NOMO-1 (cell line): Measurements from ENCODE around the gene SNX25.
A peak's percentile ranks its signal among the peaks of the same experiment; 100 is the strongest.
"Not testable (repeated sequence)": the region's sequence is repeated elsewhere in the genome, so short reads cannot be mapped to it uniquely, and the experiment has no call there.

ENCODE experiments used
- DNase-seq, 2 experiments: peaks; one replicate each; lab custom pipeline; 2025; ENCODE audit not compliant: unreplicated experiment in 2 of 2; lab: John Stamatoyannopoulos, UW

Gene SNX25

DNA sequence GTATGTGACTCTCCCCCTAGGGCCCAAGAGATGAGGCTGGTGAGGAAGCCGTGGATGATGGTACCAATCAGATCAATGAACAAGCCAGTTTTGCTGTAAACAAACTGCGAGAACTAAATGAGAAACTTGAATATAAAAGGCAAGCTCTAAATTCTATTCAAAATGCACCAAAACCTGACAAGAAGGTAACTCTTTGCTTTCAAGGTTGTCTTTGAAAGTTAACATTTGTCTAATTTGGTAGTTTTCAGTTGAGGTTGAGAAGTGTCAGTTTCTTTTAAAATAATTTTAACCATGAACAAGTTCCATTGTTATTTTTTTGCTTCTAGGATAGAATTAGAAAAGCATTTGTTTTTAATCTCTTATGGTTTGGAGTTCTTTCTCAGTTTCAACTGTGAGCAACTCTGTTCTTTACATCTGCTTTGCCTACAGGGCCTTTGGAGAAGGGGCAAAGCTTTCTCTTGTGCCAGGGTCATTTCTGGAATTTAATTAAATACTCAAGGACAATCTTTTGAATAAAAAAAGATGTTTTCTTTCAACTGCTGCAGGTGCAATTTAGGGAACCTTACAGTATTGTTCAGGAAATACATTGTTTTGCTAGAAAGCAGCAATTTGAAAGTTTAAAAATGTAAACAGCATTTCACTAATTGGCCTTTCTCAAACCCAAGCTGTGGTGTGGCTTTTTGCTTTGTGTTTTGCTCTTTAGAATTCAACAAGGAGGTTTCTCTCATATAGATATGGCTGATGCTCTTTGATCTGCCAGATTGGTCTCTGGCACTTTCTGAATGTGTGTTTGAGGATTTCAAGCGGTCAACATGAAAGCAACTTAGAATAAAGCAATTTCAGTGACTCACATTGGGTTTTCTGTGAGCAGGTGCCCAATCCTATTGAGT, 123.4 kb downstream of the SNX25 start:
- DNase-seq: no peak

DNA sequence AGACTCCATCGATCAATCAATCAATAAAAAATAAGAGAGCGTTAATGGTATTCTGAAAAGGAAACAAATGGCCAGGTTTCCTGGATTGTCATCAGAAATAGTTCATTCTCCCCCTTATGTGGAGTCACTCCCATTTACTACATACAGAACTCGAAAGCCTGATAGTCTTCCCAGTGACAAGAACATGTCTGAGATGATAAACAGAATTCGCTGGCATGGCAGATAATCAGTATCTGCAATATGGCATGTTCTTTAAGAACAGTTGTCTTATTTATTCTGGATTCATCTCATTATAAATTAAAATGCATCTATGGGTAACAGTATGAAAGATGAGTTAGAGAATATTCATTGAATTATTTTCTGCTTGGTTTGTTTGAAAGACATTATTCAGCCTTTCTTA, 124.9 kb downstream of the SNX25 start:
- no peak for DNase-seq

DNA sequence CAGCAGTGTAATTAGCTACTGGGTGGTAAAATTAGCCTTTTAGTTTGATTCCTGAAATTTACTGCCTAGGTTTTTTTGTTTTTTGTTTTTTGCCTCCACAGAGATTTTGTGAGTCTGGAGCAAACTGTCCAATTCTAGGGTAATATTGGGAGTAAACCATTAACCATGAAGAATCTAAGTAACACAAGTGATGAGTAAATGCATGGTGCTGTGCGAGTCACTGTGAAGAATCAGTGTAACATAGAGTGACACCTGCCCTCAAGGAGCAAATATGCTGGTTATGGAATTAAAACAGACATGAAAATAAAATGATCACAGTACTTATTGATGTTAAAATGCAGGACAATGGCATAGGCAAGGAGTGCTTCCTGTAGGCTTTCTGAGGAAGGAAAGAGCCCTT, 126.2 kb downstream of the SNX25 start:
- DNase-seq: no peak

DNA sequence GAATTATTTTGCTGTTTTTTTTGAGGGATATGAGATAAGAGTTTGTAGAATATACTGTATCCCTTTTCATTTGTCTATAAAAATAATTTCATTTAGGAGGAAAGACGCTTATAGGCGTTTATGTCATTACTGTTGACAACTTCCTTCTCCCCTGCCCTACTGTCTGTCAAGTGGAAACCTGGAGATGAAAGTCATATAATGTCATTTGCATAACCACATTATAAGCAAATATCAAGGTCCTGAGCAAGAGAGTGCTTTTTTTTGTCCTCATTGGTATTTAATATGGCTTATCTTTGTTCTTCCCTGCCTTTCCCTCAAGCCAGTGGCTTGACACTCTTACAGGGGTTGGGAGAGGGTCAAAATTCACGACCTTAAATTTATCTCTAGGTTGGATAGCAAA, 130.5 kb downstream of the SNX25 start:
- no peak for DNase-seq

DNA sequence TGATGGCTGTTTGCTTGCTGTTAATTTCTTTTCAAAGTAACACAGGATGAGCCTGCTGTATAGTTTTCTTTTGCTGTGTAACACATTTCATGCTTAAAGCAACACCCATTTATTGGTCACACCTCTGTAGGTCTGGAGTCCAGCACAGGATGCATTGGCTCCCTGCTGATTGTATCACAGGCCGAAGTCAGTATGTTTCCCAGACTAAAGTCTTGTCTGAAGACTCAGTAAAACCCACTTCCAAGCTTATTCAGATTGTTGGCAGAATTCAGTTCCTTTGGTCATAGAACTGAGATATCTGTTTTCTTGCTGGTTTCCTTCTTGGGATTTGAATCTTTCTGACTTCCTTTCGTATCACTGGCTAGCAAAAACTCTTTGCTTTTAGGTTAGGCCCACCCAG, 132.0 kb downstream of the SNX25 start:
- no peak for DNase-seq

DNA sequence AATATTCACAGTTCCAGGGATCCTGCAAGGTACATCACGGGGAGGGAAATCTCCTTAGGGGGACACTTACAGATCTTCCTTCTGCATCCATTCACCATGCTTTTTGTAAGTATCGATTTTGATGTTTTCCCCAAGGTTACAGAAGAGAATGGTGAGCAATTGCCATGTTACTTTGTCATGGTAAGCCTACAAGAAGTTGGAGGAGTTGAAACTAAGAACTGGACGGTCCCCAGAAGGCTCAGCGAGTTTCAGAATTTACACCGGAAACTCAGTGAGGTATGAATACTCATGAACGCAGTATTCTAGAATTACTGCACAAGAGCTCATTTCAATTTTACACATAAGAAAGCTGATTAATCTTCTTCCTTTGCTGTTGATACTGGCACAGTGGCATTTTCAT, 132.4 kb downstream of the SNX25 start:
- no peak for DNase-seq

DNA sequence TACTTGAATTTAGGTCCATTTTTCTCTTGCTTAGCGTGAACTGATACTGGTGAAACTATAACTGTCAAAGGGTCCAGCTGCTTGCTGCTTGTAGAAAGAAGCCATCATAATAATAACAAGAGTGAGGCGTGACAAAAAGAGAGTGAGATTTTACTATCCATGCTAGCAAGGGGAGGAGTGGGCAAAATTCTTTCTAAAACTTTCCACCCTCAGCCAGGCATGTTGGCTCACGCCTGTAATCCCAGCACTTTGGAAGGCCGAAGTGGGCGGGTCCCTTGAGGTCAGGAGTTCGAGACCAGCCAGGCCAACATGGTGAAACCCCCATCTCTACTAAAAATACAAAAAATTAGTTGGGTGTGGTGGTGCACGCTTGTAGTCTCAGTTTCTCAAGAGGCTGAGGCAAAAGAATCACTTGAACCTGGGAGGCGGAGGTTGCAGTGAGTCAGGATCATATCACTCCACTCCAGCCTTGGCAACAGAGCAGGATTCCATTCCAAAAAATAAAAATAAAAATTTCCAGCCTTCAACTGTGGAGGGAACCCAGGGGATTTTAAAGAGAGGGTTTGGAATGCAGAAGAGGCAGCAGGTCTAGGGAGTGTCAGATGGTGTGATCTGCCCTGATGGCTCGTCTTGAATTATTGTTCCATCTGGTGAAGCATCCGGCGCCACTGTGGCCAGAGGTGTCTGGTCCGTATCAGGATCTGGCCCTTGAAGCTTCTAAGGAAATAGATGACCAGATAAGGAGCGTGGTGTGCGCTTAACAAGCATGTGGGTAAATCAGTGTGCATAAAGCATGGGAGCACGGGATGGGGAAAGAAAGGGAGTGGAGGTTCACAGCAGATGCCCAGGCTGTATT, 134.6 kb downstream of the SNX25 start:
- no peak for DNase-seq

DNA sequence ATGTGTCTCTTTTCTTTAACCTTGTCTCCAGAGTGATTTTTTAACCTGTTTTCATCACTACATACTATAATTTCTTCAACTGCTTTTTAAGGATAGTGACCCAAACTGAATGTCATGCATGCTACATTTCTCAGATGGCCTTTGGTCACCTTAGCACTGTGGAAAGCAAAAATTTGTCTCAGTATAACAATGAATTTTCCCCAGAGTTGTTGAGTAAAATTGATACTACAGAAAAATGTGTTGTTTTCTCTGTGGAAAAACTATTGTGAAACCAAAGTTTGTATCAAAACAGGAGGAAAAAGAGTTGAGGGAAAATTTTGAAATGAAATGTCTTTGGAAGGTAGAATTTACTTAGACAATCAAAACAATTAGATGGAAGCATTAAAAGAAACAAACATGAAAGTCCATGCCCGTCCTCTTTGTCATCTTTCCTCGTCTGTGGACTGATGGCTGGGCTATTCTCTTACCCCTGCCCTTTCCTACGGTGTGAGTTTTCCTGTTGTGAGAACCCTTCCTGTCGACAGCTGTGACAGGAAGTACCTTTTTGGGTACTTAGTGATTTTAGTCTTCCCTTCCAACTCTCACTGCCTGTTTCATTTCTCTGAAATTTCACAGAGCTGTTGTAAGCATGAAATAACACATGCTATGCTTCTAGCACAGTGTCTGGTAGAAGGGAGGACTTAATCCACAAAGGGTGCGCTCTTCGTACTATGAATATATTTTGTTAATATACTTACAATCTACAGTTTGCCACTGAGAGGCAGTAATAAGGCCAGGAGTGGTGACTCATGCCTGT, 135.5 kb downstream of the SNX25 start:
- DNase-seq: peak in 1 of 2 experiments; percentile 36

DNA sequence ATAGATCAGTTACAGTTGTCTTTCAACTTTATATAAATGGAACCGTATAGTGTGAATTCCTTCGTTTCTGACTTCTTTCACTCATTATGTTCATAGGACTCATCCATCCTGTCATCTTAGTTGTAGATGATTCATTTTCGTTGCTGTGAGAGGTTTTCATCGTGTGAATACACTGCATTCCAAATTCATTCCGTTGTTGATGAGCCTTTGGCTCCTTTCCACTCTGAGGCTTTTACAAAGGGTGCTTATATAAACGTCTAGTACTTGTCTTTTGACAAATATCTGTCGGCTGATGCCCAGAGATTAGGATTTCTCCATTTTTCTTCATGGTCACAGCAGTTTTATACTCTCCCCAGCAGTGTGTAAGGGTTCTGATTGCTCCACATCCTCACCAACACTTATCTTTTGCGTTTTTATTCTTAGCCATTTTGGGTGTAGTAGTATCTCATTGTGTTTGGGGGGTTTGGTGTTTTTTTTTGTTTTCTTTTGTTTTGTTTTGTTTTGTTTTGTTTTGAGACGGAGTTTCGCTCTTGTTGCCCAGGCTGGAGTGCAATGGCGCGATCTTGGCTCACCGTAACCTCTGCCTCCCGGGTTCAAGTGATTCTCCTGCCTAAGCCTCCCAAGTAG, 137.7 kb downstream of the SNX25 start:
- no peak for DNase-seq

DNA sequence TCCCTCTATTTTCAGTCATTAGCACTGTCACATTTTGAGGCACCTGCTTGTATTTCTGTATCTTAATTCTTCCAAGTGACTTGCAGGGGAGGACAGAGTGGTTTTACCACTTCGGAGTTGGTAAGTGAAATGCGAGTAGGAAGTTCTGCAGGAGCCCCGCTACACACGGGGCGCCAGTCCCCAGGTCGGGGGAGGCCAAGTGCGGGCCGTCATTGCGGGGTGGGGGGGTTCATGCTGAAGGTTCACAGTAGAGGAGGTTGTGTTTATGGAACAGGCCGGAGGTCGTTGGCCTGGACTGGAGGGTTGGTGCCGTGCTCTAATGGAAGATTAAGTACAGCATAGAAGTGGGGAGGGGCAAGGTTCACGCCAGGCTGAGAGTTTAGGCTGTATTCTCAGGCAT, 142.3 kb downstream of the SNX25 start:
- no peak for DNase-seq

DNA sequence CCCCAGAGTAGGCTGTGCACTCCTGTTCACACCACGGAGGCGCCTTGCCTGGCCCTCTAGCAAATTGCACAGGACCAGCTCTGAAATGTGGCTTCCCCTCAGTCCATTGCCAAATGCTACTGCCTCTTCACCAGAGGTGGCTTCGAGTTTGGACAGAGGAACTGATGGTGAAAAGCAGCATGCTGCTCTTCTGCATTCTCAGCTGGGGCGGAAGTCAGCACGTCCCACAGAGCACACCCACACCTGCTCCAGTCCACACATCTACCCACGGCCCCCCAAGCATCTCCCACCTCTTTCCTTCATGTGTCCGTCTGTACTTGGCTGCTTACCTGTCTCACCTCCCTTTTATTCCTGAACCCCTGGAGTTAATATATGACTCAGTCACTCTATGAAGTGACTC, 142.8 kb downstream of the SNX25 start:
- DNase-seq: no peak

DNA sequence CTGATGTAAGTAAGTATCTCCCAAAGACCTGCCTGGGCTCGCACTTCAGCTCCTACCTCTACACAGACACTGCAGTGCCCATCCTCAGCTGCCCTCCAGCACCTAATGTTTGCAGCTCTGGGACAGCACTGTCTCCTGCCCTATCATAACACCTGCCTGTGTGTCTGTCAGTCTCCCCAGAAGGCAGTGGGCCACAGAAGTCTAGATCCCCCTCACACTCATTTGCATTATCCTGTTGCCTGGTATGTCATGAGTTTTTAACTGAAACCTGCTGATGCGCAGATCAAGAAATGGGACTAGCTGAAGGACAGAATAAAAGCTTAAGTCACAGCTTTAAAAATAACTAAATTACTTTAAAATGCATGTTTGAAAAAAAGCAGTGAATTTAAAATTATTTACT, 143.3 kb downstream of the SNX25 start:
- DNase-seq: no peak

DNA sequence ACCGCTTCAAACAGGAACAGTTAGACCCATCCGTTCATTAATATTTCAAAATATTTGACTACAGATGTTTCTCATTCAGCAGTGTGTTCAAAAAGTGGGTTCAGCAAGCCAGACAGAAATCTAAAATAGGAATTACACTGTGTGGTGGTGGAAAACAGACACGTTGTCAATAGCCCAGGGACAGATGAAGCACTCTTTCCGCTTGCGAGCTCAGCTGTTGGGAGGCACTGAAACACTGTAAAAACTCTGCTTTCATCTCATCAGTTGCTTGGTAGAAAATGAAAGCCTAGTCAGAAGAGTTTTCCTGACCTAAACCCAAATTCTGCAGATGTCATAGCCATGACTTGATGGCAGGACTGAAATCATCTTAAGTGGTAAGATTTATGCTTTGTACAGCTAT, 147.8 kb downstream of the SNX25 start:
- DNase-seq: no peak

DNA sequence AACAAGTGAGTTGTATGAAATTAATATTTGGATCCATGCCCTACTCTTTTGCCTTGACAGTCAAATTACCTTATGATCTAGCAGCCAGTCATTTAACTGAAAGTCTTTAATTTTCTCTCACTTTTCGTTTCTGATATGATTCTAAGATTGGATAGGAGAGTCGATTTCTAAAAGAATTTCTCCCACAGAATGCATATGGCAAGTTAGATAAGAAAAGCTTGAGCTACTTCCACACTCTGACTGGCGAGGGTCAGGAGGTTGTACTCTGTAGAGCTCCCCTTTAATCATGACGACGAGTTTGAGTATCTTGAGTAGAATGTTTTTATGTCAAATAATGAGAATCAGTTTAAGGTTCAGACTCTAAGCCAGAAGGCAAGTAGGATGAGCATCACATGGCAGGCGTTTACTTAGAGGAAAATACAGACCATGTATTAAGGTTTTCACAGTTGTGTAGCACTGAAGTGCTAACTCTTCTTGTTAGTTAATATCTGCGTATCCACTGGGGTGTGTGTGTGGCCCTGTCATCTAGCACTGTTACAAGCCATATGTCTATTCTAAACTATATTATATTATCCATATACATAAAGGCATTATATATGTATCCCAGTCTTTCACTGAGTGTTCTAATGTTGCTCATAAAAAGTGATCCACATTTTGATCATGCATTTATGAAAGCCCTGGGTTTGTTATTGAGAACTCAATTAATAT, 148.5 kb downstream of the SNX25 start:
- DNase-seq: no peak

DNA sequence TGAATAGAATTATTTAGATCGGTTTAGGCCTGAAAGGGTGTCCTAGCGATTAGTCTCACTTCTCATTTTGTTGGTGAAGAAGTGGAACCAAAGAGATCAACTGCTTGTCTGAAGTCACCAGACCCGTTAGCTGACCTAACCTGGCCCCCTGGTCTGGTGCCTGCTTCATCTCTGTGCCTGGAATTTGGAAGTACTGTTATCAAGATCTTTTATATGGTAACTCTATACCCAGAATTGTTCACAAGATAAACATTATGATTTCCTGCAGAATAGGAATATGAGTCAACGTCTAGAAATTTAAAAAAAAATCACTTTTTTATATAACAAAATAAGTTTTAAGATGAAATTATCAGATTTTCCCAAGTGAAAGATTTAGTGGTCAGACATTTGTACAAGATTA, 149.1 kb downstream of the SNX25 start:
- peak in 1 of 2 experiments; percentile 1 for DNase-seq

DNA sequence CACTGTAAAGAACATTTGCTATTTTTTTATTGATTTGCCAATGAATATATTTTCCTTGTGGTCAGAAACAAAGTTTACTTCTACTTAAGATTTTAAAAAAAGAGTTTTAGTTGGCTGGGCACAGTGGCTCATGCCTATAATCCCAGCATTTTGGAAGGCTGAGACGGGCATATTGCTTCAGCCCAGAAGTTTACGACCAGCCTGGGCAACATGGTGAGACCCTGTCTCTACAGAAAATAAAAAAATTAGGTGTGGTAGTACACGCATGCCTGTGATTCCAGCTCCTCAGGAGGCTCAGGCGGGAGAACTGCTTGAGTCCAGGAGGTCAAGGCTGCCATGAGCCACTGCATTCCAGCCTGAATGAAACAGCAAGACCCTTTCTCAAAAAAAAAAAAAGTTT, 149.6 kb downstream of the SNX25 start:
- DNase-seq: no peak

DNA sequence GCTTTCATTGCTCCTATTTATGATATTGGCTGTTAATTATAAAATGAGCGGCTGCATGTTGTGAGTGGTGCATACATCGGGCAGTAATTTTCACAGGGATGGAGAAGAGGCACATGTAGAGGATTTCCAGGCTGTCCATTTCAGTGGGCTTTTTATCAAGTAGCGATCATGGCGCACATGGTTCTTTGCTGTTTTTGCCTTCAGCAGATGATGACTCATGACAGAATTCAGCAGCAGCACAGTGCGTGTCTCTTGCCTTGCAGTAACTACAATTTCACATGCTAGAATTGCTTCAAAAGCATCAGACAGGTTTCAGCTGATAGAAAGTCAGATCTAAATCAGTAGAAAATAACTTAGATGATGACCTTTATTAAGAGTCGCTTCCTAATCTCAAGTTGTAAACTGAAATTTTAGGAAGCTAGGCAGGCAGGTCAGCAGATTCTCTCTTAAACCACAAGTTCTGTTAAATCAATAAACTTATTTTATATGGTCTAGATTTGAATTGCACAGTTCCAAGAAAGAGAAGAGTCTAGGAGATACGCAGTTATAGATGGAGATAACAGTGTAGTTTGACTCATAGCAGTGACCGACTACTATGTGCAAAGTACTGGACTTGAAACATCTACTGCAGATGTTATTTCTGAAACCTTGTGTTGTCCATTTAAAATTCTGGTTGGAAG, 150.5 kb downstream of the SNX25 start:
- no peak for DNase-seq

DNA sequence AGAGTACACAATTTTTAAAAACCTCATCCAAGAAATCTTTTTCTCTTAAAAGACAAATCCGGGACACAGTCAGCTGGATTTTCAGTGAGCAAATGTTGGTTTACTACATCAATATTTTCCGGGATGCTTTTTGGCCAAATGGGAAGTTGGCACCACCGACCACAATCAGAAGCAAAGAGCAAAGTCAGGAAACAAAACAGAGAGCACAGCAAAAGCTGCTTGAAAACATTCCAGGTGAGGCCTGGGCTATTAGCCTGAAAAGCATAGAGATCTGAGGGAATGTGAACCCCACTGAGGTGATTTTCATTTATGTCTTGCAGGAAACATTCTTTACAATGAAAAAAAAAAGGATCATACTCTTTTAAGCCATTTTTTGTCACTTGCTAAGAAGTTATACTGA, 152.5 kb downstream of the SNX25 start:
- no peak for DNase-seq

DNA sequence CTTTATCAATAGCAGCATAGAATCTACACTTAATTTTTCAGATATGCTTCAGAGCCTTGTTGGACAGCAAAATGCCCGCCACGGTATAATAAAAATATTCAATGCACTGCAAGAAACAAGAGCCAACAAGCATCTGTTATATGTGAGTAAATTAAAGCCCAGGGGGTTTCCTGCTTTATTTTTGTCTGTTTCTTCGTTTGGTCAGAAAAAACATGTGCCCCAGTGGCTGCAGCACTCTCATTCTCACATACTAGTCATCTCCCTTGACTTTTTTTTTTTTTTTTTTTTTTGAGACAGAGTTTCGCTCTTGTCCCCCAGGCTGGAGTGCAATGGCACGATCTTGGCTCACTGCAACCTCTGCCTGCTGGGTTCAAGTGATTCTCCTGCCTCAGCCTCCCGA, 153.2 kb downstream of the SNX25 start:
- not testable (repeated sequence) for DNase-seq

DNA sequence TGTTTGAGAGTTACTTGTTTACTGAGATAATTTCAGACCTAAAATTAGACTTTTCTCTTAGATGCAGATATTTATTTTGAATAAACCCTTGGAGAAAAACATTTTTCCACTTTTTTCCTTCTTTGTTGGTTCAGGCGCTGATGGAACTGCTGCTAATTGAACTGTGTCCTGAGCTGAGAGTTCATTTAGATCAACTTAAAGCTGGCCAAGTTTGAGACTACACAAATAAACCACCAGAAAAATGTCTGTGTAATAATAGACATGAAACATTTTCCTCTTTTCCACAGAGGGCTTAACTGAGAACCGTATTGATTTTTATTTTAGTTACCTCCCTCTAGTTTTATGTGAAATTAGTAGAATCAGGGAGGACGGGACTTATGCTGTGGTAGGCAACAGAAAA, 153.9 kb downstream of the SNX25 start:
- no peak for DNase-seq
